Measurements from ENCODE around the gene DCLK1. TPM values are rescaled to one million over a fixed set of nuclear protein-coding genes. Genes with fewer than 3 reads are reported as not detected.

The DCLK1 gene
- total RNA-seq, 2 donors from 2014 or later: 4.7 to 10.1 TPM

GRCh38 chr13:36163809-36164308, 32.7 kb upstream of the DCLK1 start:
- no peaks in the 10 kb centered on the region for H3K36me3 ChIP-seq
- peaks cover 0 to 13% of the 10 kb centered on the region in 2 donors for H3K4me1 ChIP-seq
- peak; percentile 73 for DNase-seq (ENCODE audit: low spot score)
- H3K9me3 ChIP-seq: no peaks in the 10 kb centered on the region
- TF ChIP-seq CTCF (IDR thresholded peaks at IDR 0.05): no peak
- no peak overlapping the region for H3K4me3 ChIP-seq
- H3K27me3 ChIP-seq: no peaks in the 10 kb centered on the region
- no peak overlapping the region for H3K27ac ChIP-seq

- no peak for DNase-seq (ENCODE audit: low spot score)
- TF ChIP-seq CTCF (IDR thresholded peaks at IDR 0.05): no peak
- H3K27ac ChIP-seq: no peak overlapping the region
- H3K36me3 ChIP-seq: no peaks in the 10 kb centered on the region
- H3K4me1 ChIP-seq: peaks cover 0 to 13% of the 10 kb centered on the region in 2 donors
- H3K4me3 ChIP-seq: no peak overlapping the region
- no peaks in the 10 kb centered on the region for H3K9me3 ChIP-seq
- no peaks in the 10 kb centered on the region for H3K27me3 ChIP-seq
Observed at GRCh38 chr13:36163286-36163685, 32.1 kb upstream of the DCLK1 start.

GRCh38 chr13:36160297-36160696, 29.1 kb upstream of the DCLK1 start:
- peaks cover 0 to 13% of the 10 kb centered on the region in 2 donors for H3K4me1 ChIP-seq
- no peak overlapping the region for H3K27ac ChIP-seq
- no peaks in the 10 kb centered on the region for H3K27me3 ChIP-seq
- H3K4me3 ChIP-seq: no peak overlapping the region
- H3K36me3 ChIP-seq: no peaks in the 10 kb centered on the region
- no peaks in the 10 kb centered on the region for H3K9me3 ChIP-seq
- DNase-seq (ENCODE audit: low spot score): no peak
- no peak for TF ChIP-seq CTCF (IDR thresholded peaks at IDR 0.05)

- DNase-seq (ENCODE audit: low spot score): no peak
- TF ChIP-seq CTCF (IDR thresholded peaks at IDR 0.05): no peak
- peaks cover 0 to 15% of the 10 kb centered on the region in 2 donors for H3K4me1 ChIP-seq
Observed at GRCh38 chr13:36158611-36159010, 27.4 kb upstream of the DCLK1 start.

GRCh38 chr13:36157480-36157879, 26.3 kb upstream of the DCLK1 start:
- no peaks in the 10 kb centered on the region for H3K27me3 ChIP-seq
- TF ChIP-seq CTCF (IDR thresholded peaks at IDR 0.05): no peak
- DNase-seq (ENCODE audit: low spot score): no peak
- peaks cover 0 to 10% of the 10 kb centered on the region in 2 donors for H3K4me1 ChIP-seq
- no peak overlapping the region for H3K27ac ChIP-seq
- H3K36me3 ChIP-seq: no peaks in the 10 kb centered on the region
- no peak overlapping the region for H3K4me3 ChIP-seq
- no peaks in the 10 kb centered on the region for H3K9me3 ChIP-seq

More at GRCh38 chr13:36158611-36159010, 27.4 kb upstream of the DCLK1 start:
- Histone ChIP-seq H3K27ac (no peak overlapping the region), H3K4me3 (no peak overlapping the region), H3K9me3 (no peaks in the 10 kb centered on the region), H3K36me3 (no peaks in the 10 kb centered on the region), H3K27me3 (no peaks in the 10 kb centered on the region)
